Caco-2 (cell line): ENCODE results near the gene HGS. TPM values are rescaled to one million over a fixed set of nuclear protein-coding genes. Genes with fewer than 3 reads are reported as not detected.

Source experiments
- BruUV-seq: library from RNA; stranded (reverse); fragments of 400-500 nt; replicated peaks from 2 replicates; lab custom pipeline; 2021; lab: Mats Ljungman, UMichigan
- CTCF ChIA-PET: fragments of 300-600 bp; sonication (Branson Sonifier 250); formaldehyde crosslinking; loops from one replicate; lab custom pipeline; 2022; ENCODE audit warnings: antibody characterized with exemption; lab: Charles Lee
- POLR2A ChIA-PET: fragments of 300-600 bp; sonication (Branson Sonifier 250); formaldehyde crosslinking; loops from one replicate; lab custom pipeline; 2022; ENCODE audit warnings: antibody characterized with exemption; lab: Charles Lee
- DNase-seq, 2 experiments: peaks; one replicate each; pipeline versions ENCODE4 v3.0.0 to v3.0.0-alpha.2; 2020 to 2022
- H3K27me3 ChIP-seq: replicated peaks from 2 replicates; pipeline ENCODE4 v1.6.0; 2011; ENCODE audit warnings: low read length; ENCODE audit not compliant: control insufficient read depth, insufficient read depth
- H3K36me3 ChIP-seq: 2 replicates; pipeline ENCODE4 v1.5.1; 2011; ENCODE audit warnings: low read length; ENCODE audit not compliant: control insufficient read depth, insufficient read depth
- H3K4me1 ChIP-seq: fragments of 250-450 bp; sonication (Bioruptor Pico); 2 replicates; pipeline ENCODE4 v1.5.1; 2020; ENCODE audit warnings: mild to moderate bottlenecking
- H3K4me3 ChIP-seq: 2 replicates; pipeline ENCODE4 v1.5.1; 2011; ENCODE audit warnings: low read depth, mild to moderate bottlenecking, control low read depth, low read length
- H3K9me3 ChIP-seq: fragments of 250-450 bp; sonication (Bioruptor Pico); 2 replicates; pipeline ENCODE4 v1.5.1; 2020; ENCODE audit warnings: mild to moderate bottlenecking, moderate library complexity
- H3K27ac Mint-ChIP-seq: one replicate; pipeline ENCODE4 v1.8.0; 2022; ENCODE audit warnings: mixed read lengths; ENCODE audit not compliant: unreplicated experiment
- H3K27me3 Mint-ChIP-seq: one replicate; pipeline ENCODE4 v1.8.0; 2022; ENCODE audit warnings: mixed read lengths; ENCODE audit not compliant: insufficient read depth, unreplicated experiment
- H3K36me3 Mint-ChIP-seq: one replicate; pipeline ENCODE4 v1.8.0; 2022; ENCODE audit warnings: mild to moderate bottlenecking, mixed read lengths; ENCODE audit not compliant: insufficient read depth, unreplicated experiment
- H3K4me1 Mint-ChIP-seq: one replicate; pipeline ENCODE4 v1.8.0; 2022; ENCODE audit warnings: low read depth, mixed read lengths; ENCODE audit not compliant: unreplicated experiment
- H3K4me3 Mint-ChIP-seq: one replicate; pipeline ENCODE4 v1.8.0; 2022; ENCODE audit warnings: mild to moderate bottlenecking, moderate library complexity, mixed read lengths; ENCODE audit not compliant: unreplicated experiment
- H3K9me3 Mint-ChIP-seq: one replicate; pipeline ENCODE4 v1.8.0; 2022; ENCODE audit warnings: mixed read lengths; ENCODE audit not compliant: unreplicated experiment
- CTCF ChIP-seq, 2 experiments: fragments of 200-600 bp in 1 of 2; IDR thresholded peaks; 1 replicate in 1 of 2; 2 replicates in 1 of 2; pipeline versions ENCODE4 v1.5.1 to v1.8.0; 2011 to 2022; ENCODE audit warnings: antibody characterized with exemption in 1 of 2, control low read depth in 1 of 2, inconsistent platforms in 1 of 2, low read depth in 1 of 2, low read length in 1 of 2, mild to moderate bottlenecking in 1 of 2, moderate library complexity in 1 of 2; ENCODE audit not compliant: insufficient read depth in 1 of 2, severe bottlenecking in 1 of 2, unreplicated experiment in 1 of 2
- intact Hi-C: fragments of 100-400 bp; cut with micrococcal nuclease; formaldehyde crosslinking; loops from one replicate; pipeline ENCODE4 v1.10.0; 2022; ENCODE audit not compliant: unreplicated experiment
- total RNA-seq: library from RNA; stranded (reverse); gene quantifications from 2 replicates; pipeline ENCODE4 v1.2.3, GENCODE V29; 2022

The HGS gene
- total RNA-seq, 1 experiment from 2014 or later = 176 TPM

GRCh38 chr17:81635973-81636504 lies 47.8 kb upstream of the HGS start:
- POLR2A ChIA-PET = interaction anchor here (0.6 kb wide), 1 partner anchor 970 kb away, joined by 3 read pairs; no protein-coding TSS in a partner anchor
- peaks cover 41% of the 10 kb centered on the region for H3K36me3 Mint-ChIP-seq
- H3K9me3 ChIP-seq = no peaks in the 10 kb centered on the region
- CTCF ChIA-PET = interaction anchor here (0.7 kb wide), 1 partner anchor 159 kb away, joined by 3 read pairs; no protein-coding TSS in a partner anchor
- TF ChIP-seq CTCF (IDR thresholded peaks at IDR 0.05; ENCODE audit: insufficient read depth in 1 of 2, low read depth in 1 of 2, low read length in 1 of 2, severe bottlenecking in 1 of 2, unreplicated experiment in 1 of 2) = no peak
- peak overlapping the region; percentile 88 for H3K4me3 Mint-ChIP-seq
- peak in 1 of 2 experiments; percentile 8 for DNase-seq
- no peaks in the 10 kb centered on the region for H3K27me3 Mint-ChIP-seq
- H3K4me1 Mint-ChIP-seq = no peaks in the 10 kb centered on the region
- no peaks in the 10 kb centered on the region for H3K9me3 Mint-ChIP-seq
- intact Hi-C loops = no loop called here
- H3K36me3 ChIP-seq = no peaks in the 10 kb centered on the region
- H3K27me3 ChIP-seq = no peaks in the 10 kb centered on the region
- peak overlapping the region; percentile 90 for H3K4me3 ChIP-seq
- peak overlapping the region; percentile 89 for H3K27ac Mint-ChIP-seq
- BruUV-seq = no TSS peak
- H3K4me1 ChIP-seq = peaks cover 9% of the 10 kb centered on the region; the same call in 1 of the 2 replicates

- Histone ChIP-seq H3K27me3 (no peaks in the 10 kb centered on the region), H3K4me3 (peak within 1 kb of the TSS; percentile 90), H3K36me3 (no peaks in the 10 kb centered on the region), H3K4me1 (peaks cover 9% of the 10 kb centered on the region; the same call in 1 of the 2 replicates), H3K9me3 (no peaks in the 10 kb centered on the region)
- no peaks in the 10 kb centered on the region for H3K4me1 Mint-ChIP-seq
- no peak for TF ChIP-seq CTCF (IDR thresholded peaks at IDR 0.05; ENCODE audit: insufficient read depth in 1 of 2, low read depth in 1 of 2, low read length in 1 of 2, severe bottlenecking in 1 of 2, unreplicated experiment in 1 of 2)
- intact Hi-C loops = no loop called here
- H3K4me3 Mint-ChIP-seq = peak within 1 kb of the TSS; percentile 88
- peaks cover 37% of the 10 kb centered on the region for H3K36me3 Mint-ChIP-seq
- DNase-seq = peak; percentile 86 to 93
- ChIA-PET CTCF (interaction anchor here (0.7 kb wide), 1 partner anchor 158 kb away, joined by 3 read pairs; no protein-coding TSS in a partner anchor), POLR2A (interaction anchor here (0.6 to 1.0 kb wide), 2 partner anchors 414 to 970 kb away, joined by 3 to 4 read pairs; no protein-coding TSS in a partner anchor)
- peak within 1 kb of the TSS; percentile 89 for H3K27ac Mint-ChIP-seq
- no peaks in the 10 kb centered on the region for H3K27me3 Mint-ChIP-seq
- no TSS peak for BruUV-seq
- no peaks in the 10 kb centered on the region for H3K9me3 Mint-ChIP-seq
These were observed 47.1 kb upstream of the HGS start, which contains the start of the genes NPLOC4 and TSPAN10 for GRCh38 chr17:81636505-81637288. NPLOC4 (minus strand) TSS chr17:81637112; CDS start chr17:81636930, 182 bp downstream. TSPAN10 (plus strand) TSS chr17:81637196; CDS start chr17:81642413, 5,217 bp downstream.

GRCh38 chr17:81638683-81639082 lies 45.1 kb upstream of the HGS start:
- DNase-seq = no peak
- no peak overlapping the region for H3K27ac Mint-ChIP-seq
- peaks cover 20% of the 10 kb centered on the region for H3K36me3 Mint-ChIP-seq
- Histone ChIP-seq H3K4me3 (no peak overlapping the region), H3K27me3 (no peaks in the 10 kb centered on the region), H3K4me1 (peaks cover 9% of the 10 kb centered on the region; the same call in 1 of the 2 replicates), H3K9me3 (no peaks in the 10 kb centered on the region), H3K36me3 (no peaks in the 10 kb centered on the region)
- H3K4me1 Mint-ChIP-seq = no peaks in the 10 kb centered on the region
- BruUV-seq = no TSS peak
- H3K4me3 Mint-ChIP-seq = no peak overlapping the region
- no peaks in the 10 kb centered on the region for H3K9me3 Mint-ChIP-seq
- ChIA-PET CTCF (no interaction called here), POLR2A (interaction anchor here (0.6 kb wide), 1 partner anchor 62 kb away, joined by 3 read pairs; no protein-coding TSS in a partner anchor)
- H3K27me3 Mint-ChIP-seq = no peaks in the 10 kb centered on the region
- TF ChIP-seq CTCF (IDR thresholded peaks at IDR 0.05; ENCODE audit: insufficient read depth in 1 of 2, low read depth in 1 of 2, low read length in 1 of 2, severe bottlenecking in 1 of 2, unreplicated experiment in 1 of 2) = no peak
- intact Hi-C loops = no loop called here
